D721Med (cell line): ENCODE measurements around the gene FTO.

Experiments
- DNase-seq: peaks from one replicate; pipeline ENCODE4 v3.0.0; 2011; ENCODE audit warnings: low spot score; ENCODE audit not compliant: insufficient read length
- FAIRE-seq: peaks from 2 replicates; lab custom pipeline; 2011; peaks lifted over from hg19 to GRCh38; lab: Jason Lieb, UNC
- TF ChIP-seq, protein P1 (sequence below): IDR thresholded peaks from 2 replicates; pipeline ENCODE4 v1.5.1; 2012; ENCODE audit warnings: mild to moderate bottlenecking, control low read depth; ENCODE audit not compliant: insufficient read depth; ENCODE audit errors: missing control alignments

Gene FTO

GRCh38 chr16:54090602-54091001, 386.6 kb downstream of the FTO start:
- TF ChIP-seq, protein P1, sequence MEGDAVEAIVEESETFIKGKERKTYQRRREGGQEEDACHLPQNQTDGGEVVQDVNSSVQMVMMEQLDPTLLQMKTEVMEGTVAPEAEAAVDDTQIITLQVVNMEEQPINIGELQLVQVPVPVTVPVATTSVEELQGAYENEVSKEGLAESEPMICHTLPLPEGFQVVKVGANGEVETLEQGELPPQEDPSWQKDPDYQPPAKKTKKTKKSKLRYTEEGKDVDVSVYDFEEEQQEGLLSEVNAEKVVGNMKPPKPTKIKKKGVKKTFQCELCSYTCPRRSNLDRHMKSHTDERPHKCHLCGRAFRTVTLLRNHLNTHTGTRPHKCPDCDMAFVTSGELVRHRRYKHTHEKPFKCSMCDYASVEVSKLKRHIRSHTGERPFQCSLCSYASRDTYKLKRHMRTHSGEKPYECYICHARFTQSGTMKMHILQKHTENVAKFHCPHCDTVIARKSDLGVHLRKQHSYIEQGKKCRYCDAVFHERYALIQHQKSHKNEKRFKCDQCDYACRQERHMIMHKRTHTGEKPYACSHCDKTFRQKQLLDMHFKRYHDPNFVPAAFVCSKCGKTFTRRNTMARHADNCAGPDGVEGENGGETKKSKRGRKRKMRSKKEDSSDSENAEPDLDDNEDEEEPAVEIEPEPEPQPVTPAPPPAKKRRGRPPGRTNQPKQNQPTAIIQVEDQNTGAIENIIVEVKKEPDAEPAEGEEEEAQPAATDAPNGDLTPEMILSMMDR, result no peak
- FAIRE-seq, result no peak
- no peak for DNase-seq

DNA sequence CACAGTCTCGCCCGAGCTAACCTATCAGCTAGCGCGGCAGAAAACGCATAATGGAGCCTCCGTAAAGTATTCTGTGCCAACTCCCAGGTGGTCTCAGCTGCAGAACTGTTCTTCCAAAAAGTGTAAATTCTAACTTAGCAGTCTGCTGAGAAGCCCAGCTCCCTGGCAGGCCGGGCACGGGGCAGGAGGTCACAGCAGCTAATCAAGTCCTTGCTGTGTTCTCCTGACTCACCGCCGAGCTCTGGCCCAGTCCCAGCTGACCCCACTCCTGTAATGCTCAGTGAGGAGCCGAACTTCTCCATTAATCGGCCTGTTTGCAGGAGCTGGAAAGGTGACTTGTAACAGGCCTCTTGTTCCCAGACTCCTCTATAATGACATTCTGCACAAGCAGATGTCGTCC, 389.3 kb downstream of the FTO start:
- TF ChIP-seq, protein P1, result no peak
- FAIRE-seq (no peak), DNase-seq (no peak)

GRCh38 chr16:54094641-54095040, 390.7 kb downstream of the FTO start:
- TF ChIP-seq, protein P1, result no peak
- DNase-seq (no peak), FAIRE-seq (no peak)

DNA sequence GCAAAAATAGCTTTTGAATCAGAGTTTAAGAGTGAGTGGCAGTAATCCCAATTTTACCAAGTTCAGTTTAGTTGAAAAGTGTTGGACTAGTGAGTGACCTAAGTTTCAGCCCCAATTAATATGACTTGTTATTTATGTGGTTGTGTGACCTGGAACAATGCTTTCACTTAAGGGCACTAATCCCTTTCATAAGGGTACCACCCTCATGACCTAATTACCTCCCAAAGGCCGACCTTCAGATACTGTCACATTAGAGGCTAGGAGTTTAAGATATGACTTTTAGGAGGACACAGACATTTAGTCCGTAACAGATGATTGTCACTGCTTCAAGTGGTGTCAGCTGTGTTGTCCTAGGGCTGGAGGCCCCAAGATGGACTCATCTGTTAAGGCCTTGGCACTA, 392.7 kb downstream of the FTO start:
- no peak for FAIRE-seq
- TF ChIP-seq, protein P1, result no peak
- DNase-seq, result no peak

DNA sequence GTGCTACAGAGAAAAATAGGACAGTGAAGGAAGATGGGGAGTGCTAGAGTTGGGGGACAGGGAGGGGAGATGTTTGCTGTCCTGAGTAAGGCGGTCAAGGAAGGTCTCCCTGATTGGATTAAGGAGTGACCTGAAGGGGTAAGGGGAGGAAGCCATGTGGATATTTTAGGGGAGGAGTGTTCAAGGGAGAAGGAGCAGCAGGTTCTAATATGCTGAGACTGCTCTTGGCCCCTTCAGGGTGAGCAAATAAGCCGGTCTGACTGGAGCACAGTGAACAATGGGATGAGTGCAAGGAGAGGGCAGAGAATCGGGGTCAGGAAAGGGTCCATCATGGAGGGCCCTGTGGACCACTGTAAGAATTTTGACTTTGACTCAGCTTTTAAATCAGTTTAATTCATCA, 393.8 kb downstream of the FTO start:
- FAIRE-seq, result no peak
- TF ChIP-seq, protein P1, result no peak
- no peak for DNase-seq

- no peak for FAIRE-seq
- TF ChIP-seq, protein P1, result no peak
- no peak for DNase-seq
Observed at GRCh38 chr16:54098247-54098646, 394.3 kb downstream of the FTO start.

GRCh38 chr16:54099627-54100026, 395.7 kb downstream of the FTO start:
- FAIRE-seq, result no peak
- TF ChIP-seq, protein P1, result no peak
- no peak for DNase-seq
